Liver (tissue), 9 donors: ENCODE measurements around the gene RFX8. TPM values are rescaled to one million over a fixed set of nuclear protein-coding genes. Genes with fewer than 3 reads are reported as not detected.
"Not testable (repeated sequence)": the region's sequence is repeated elsewhere in the genome, so short reads cannot be mapped to it uniquely, and the experiment has no call there.

Experiments
- DNase-seq: peaks from one replicate; pipeline ENCODE4 v3.0.0-alpha.2; 2017; ENCODE audit warnings: low spot score
- H3K27ac ChIP-seq, 2 donors: one replicate each; pipeline ENCODE4 v1.7.0; 2013; ENCODE audit warnings: inconsistent platforms in 2 of 2, low read length in 2 of 2, control low read depth in 1 of 2, low read depth in 1 of 2, mild to moderate bottlenecking in 1 of 2
- H3K27me3 ChIP-seq, 4 donors: one replicate each; pipeline versions ENCODE4 v1.6.1 to v1.7.0; 2013; ENCODE audit warnings: low read length in 3 of 4, inconsistent platforms in 1 of 4, mild to moderate bottlenecking in 1 of 4, moderate library complexity in 1 of 4; ENCODE audit not compliant: control insufficient read depth in 4 of 4, insufficient read depth in 4 of 4
- H3K36me3 ChIP-seq, 4 donors: one replicate each; pipeline versions ENCODE4 v1.6.1 to v1.7.0; 2013; ENCODE audit warnings: low read length in 3 of 4, mild to moderate bottlenecking in 3 of 4, low read depth in 1 of 4, moderate library complexity in 1 of 4; ENCODE audit not compliant: control insufficient read depth in 4 of 4, insufficient read depth in 3 of 4
- H3K4me1 ChIP-seq, 4 donors: one replicate each; pipeline versions ENCODE4 v1.6.1 to v1.7.0; 2013; ENCODE audit warnings: low read length in 3 of 4, mild to moderate bottlenecking in 3 of 4, moderate library complexity in 1 of 4; ENCODE audit not compliant: control insufficient read depth in 4 of 4, insufficient read depth in 4 of 4
- H3K4me3 ChIP-seq, 3 donors: one replicate each; pipeline versions ENCODE4 v1.6.1 to v1.7.0; 2013; ENCODE audit warnings: low read length in 3 of 3, control low read depth in 1 of 3, low read depth in 1 of 3, mild to moderate bottlenecking in 1 of 3
- H3K9ac ChIP-seq, 2 donors: one replicate each; pipeline ENCODE4 v1.7.0; 2013; ENCODE audit warnings: low read length in 2 of 2, mild to moderate bottlenecking in 2 of 2, moderate library complexity in 2 of 2, control low read depth in 1 of 2, low read depth in 1 of 2
- H3K9me3 ChIP-seq, 4 donors: one replicate each; pipeline versions ENCODE4 v1.6.1 to v1.7.0; 2013; ENCODE audit warnings: low read length in 3 of 4; ENCODE audit not compliant: control insufficient read depth in 4 of 4
- EGR1 ChIP-seq, 2 donors: IDR thresholded peaks; 2 replicates each; pipeline ENCODE4 v1.6.1; 2016 to 2018; ENCODE audit warnings: antibody characterized with exemption in 2 of 2, low read depth in 2 of 2
- FOXA1 ChIP-seq: IDR thresholded peaks from 2 replicates; pipeline ENCODE4 v1.6.1; 2016; ENCODE audit warnings: antibody characterized with exemption
- FOXA2 ChIP-seq: IDR thresholded peaks from 2 replicates; pipeline ENCODE4 v1.6.1; 2016; ENCODE audit warnings: antibody characterized with exemption
- HNF4A ChIP-seq, 2 donors: conservative IDR thresholded peaks; 2 replicates each; pipeline ENCODE4 v1.6.1; 2016; ENCODE audit warnings: antibody characterized with exemption in 2 of 2, mild to moderate bottlenecking in 2 of 2
- JUND ChIP-seq, 2 donors: IDR thresholded peaks; 2 replicates each; pipeline ENCODE4 v1.6.1; 2016; ENCODE audit warnings: antibody characterized with exemption in 2 of 2
- NR2F2 ChIP-seq: IDR thresholded peaks from 2 replicates; pipeline ENCODE4 v1.6.1; 2016; ENCODE audit warnings: antibody characterized with exemption
- RAD21 ChIP-seq, 2 donors: IDR thresholded peaks; 2 replicates each; pipeline ENCODE4 v1.6.1; 2016; ENCODE audit warnings: antibody characterized with exemption in 2 of 2, mild to moderate bottlenecking in 2 of 2
- RXRA ChIP-seq, 2 donors: IDR thresholded peaks; 2 replicates each; pipeline ENCODE4 v1.6.1; 2017 to 2018; ENCODE audit warnings: antibody characterized with exemption in 2 of 2, mild to moderate bottlenecking in 1 of 2
- SP1 ChIP-seq: IDR thresholded peaks from 2 replicates; pipeline ENCODE4 v1.6.1; 2018; ENCODE audit warnings: antibody characterized with exemption, mild to moderate bottlenecking
- TAF1 ChIP-seq: conservative IDR thresholded peaks from 2 replicates; pipeline ENCODE4 v1.6.1; 2016; ENCODE audit warnings: antibody characterized with exemption, mild to moderate bottlenecking
- YY1 ChIP-seq: IDR thresholded peaks from 2 replicates; pipeline ENCODE4 v1.6.1; 2016; ENCODE audit warnings: antibody characterized with exemption, mild to moderate bottlenecking
- WGBS: extraction: QIAGEN DNeasy Blood & Tissue Kit; methylation state at CpG from one replicate; pipeline ENCODE4 v1.1.7; 2013; 5-methylcytosine and 5-hydroxymethylcytosine counted together
- polyA plus RNA-seq, 2 donors: library from polyadenylated mRNA; stranded (reverse) in 1 of 2; unstranded in 1 of 2; fragments of 200-250 nt in 1 of 2; fragments of >200 nt in 1 of 2; fragmentation: Nextera tagmentation in 1 of 2; extraction: Ambion mirVana in 1 of 2; gene quantifications; one replicate each; pipeline versions ENCODE4 v1.2.1 to v1.2.3, GENCODE V29; 2013 to 2015
- total RNA-seq, 2 donors: library from RNA; depleted of rRNA; stranded (reverse); fragments of >200 nt; gene quantifications; one replicate each; pipeline ENCODE4 v1.2.3, GENCODE V29; 2014
- TF ChIP-seq, protein P1 (sequence below): IDR thresholded peaks from 2 replicates; pipeline ENCODE4 v1.6.1; 2016; ENCODE audit warnings: antibody characterized with exemption
- TF ChIP-seq, protein P2 (sequence below): IDR thresholded peaks from 2 replicates; pipeline ENCODE4 v1.6.1; 2016; ENCODE audit warnings: antibody characterized with exemption, mild to moderate bottlenecking
- donor health status: healthy.
- donor health status: healthy.
- donor health status: healthy.
- donor health status: healthy.
- donor health status: healthy.

RFX8 gene
- total and polyA plus RNA-seq, 4 donors = 0.08 to 0.09 (median 0.09) TPM; not detected in 1

DNA sequence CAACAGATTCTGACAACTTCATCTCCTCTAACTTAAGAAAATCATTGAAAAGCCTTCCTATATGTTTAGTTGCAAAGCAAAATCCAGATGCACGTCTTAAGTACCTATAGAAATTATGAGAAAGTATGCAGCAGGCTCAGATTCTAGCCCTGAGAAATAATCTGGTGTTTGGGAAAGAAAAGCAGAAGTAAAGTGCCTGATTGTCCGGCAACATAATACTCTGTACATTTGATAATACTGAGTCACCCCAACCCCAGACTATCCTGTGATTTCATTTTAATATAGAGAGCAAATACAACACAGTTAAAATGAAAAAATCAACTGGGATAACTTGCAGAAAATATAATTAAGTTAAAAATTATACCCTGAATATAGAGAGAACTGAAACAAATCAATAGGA is 13.5 kb downstream of the RFX8 start:
- H3K36me3 ChIP-seq = no peaks in the 10 kb centered on the region
- DNase-seq = no peak
- no peaks in the 10 kb centered on the region for H3K27me3 ChIP-seq
- 84% methylated on average over 2 of the region's 2 CpGs for WGBS
- TF ChIP-seq, protein P1, sequence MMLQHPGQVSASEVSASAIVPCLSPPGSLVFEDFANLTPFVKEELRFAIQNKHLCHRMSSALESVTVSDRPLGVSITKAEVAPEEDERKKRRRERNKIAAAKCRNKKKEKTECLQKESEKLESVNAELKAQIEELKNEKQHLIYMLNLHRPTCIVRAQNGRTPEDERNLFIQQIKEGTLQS = no peak
- TF ChIP-seq JUND (IDR thresholded peaks at IDR 0.05) = no peak
- no peak for TF ChIP-seq RXRA (IDR thresholded peaks at IDR 0.05)
- TF ChIP-seq RAD21 (IDR thresholded peaks at IDR 0.05) = no peak
- TF ChIP-seq SP1 = no peak
- no peak for TF ChIP-seq YY1
- TF ChIP-seq, protein P2, sequence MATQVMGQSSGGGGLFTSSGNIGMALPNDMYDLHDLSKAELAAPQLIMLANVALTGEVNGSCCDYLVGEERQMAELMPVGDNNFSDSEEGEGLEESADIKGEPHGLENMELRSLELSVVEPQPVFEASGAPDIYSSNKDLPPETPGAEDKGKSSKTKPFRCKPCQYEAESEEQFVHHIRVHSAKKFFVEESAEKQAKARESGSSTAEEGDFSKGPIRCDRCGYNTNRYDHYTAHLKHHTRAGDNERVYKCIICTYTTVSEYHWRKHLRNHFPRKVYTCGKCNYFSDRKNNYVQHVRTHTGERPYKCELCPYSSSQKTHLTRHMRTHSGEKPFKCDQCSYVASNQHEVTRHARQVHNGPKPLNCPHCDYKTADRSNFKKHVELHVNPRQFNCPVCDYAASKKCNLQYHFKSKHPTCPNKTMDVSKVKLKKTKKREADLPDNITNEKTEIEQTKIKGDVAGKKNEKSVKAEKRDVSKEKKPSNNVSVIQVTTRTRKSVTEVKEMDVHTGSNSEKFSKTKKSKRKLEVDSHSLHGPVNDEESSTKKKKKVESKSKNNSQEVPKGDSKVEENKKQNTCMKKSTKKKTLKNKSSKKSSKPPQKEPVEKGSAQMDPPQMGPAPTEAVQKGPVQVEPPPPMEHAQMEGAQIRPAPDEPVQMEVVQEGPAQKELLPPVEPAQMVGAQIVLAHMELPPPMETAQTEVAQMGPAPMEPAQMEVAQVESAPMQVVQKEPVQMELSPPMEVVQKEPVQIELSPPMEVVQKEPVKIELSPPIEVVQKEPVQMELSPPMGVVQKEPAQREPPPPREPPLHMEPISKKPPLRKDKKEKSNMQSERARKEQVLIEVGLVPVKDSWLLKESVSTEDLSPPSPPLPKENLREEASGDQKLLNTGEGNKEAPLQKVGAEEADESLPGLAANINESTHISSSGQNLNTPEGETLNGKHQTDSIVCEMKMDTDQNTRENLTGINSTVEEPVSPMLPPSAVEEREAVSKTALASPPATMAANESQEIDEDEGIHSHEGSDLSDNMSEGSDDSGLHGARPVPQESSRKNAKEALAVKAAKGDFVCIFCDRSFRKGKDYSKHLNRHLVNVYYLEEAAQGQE = no peak
- TF ChIP-seq HNF4A (conservative IDR thresholded peaks at IDR 0.05) = no peak
- no peak for TF ChIP-seq NR2F2
- TF ChIP-seq TAF1 = no peak
- no peak for TF ChIP-seq EGR1 (IDR thresholded peaks at IDR 0.05; ENCODE audit: low read depth in 2 of 2)
- TF ChIP-seq FOXA2 = no peak
- H3K9me3 ChIP-seq = no peaks in the 10 kb centered on the region
- no peak overlapping the region for H3K4me3 ChIP-seq
- H3K4me1 ChIP-seq = peaks cover 0 to 2% (median 0%) of the 10 kb centered on the region in 4 donors
- H3K27ac ChIP-seq = no peak overlapping the region
- H3K9ac ChIP-seq = no peak overlapping the region

DNA sequence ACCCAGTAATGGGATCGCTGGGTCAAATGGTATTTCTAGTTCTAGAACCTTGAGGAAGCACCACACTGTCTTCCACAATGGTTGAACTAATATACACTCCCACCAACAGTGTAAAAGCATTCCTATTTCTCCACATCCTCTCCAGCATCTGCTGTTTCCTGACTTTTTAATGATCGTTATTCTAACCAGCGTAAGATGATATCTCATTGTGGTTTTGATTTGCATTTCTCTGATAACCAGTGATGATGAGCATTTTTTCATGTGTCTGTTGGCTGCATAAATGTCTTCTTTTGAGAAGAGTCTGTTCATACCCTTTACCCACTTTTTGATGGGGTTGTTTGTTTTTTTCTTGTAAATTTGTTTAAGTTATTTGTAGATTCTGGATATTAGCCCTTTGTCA is 20.5 kb downstream of the RFX8 start:
- not testable (repeated sequence) for H3K4me3 ChIP-seq, H3K27ac ChIP-seq, DNase-seq, H3K4me1 ChIP-seq, H3K27me3 ChIP-seq, H3K9ac ChIP-seq, H3K9me3 ChIP-seq, H3K36me3 ChIP-seq
- 79% methylated on average over 3 of the region's 3 CpGs for WGBS

DNA sequence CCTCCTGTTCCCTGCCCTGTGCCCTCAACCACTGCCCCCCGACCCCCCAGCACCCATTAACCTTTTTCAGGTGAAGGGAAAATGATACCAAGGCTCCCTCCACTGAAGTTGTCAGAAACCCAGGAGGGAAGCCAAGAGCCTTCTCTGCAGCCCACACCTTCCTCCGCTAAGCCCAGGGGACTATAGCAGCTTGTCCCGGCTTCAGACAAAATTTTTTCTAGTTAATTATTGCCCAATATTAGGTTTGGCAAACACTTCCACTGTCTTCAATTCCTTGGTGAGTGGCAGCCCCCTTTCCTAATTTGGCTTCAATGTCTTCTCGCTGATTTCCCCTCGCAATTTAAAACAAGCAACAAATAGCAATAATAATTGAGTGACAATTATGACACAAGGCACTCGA is 23.9 kb downstream of the RFX8 start:
- Histone ChIP-seq H3K27me3 (no peaks in the 10 kb centered on the region), H3K36me3 (no peaks in the 10 kb centered on the region), H3K4me1 (peaks cover 0 to 5% (median 1%) of the 10 kb centered on the region in 4 donors), H3K27ac (no peak overlapping the region), H3K9ac (no peak overlapping the region), H3K4me3 (no peak overlapping the region), H3K9me3 (no peaks in the 10 kb centered on the region)
- DNase-seq = no peak
- TF ChIP-seq HNF4A (conservative IDR thresholded peaks at IDR 0.05) = no peak
- TF ChIP-seq EGR1 (IDR thresholded peaks at IDR 0.05; ENCODE audit: low read depth in 2 of 2) = no peak
- no peak for TF ChIP-seq JUND (IDR thresholded peaks at IDR 0.05)
- TF ChIP-seq RAD21 (IDR thresholded peaks at IDR 0.05) = no peak
- TF ChIP-seq FOXA1 = no peak
- no peak for TF ChIP-seq YY1
- WGBS = 64% methylated on average over 6 of the region's 6 CpGs
